PC-3 (cell line): ENCODE results near the gene MCF2L2.

Source experiments
- CTCF ChIP-seq: fragments of 300-600 bp; sonication (generic); conservative IDR thresholded peaks from 2 replicates; pipeline ENCODE4 v1.5.1; 2017; ENCODE audit warnings: antibody characterized with exemption, low read depth, mild to moderate bottlenecking, low read length
- EZH2phosphoT487 ChIP-seq: fragments of 300-600 bp; sonication (generic); IDR thresholded peaks from 2 replicates; pipeline ENCODE4 v1.6.1; 2018; ENCODE audit warnings: mild to moderate bottlenecking, antibody characterized with exemption, low read length, borderline replicate concordance

- no peak for TF ChIP-seq CTCF
- TF ChIP-seq EZH2phosphoT487: no peak
These were observed 119.7 kb downstream of the MCF2L2 start for GRCh38 chr3:183308751-183309150.
